Measurements from ENCODE around the gene LKAAEAR1.

Gene LKAAEAR1

DNA sequence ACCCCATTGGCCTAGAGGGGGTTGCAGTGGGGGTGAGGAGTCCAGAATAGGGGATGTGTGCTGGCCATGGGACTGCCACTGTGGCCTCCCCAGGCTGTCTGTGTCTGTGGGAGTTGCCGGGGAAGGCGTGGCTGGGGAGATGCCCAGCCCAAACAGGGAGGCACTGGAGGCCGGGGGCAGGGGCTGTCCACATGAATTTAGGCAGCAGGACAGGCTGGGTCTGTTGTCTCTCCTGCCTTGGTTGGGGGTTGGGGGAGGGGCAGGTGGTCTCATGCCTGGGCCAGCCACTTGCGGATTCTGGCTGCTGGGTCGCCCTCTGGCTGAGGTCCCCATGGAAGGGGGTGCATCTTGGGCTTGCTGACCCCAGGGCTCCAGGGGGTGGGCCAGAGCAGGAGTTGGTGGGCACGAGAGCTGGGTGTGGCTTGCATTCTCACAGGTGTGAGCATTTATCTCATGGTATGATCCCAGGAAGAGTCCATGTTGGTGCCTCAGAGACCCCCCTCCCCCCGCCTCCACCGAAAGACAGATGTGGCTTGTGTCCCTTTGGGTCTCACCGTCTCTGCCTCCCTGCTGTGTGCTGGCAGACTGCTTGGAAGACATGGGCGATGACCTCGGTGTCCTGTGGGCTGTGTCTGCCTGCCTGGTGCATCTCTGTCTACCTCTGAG is 38.7 kb downstream of the LKAAEAR1 start:
- peak; percentile 58 for DNase-seq (ENCODE audit: low read depth)
- TF ChIP-seq, protein P1, sequence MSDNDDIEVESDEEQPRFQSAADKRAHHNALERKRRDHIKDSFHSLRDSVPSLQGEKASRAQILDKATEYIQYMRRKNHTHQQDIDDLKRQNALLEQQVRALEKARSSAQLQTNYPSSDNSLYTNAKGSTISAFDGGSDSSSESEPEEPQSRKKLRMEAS (IDR thresholded peaks at IDR 0.05; ENCODE audit: low read depth, low read length) = no peak
- TF ChIP-seq MYC (IDR thresholded peaks at IDR 0.05; ENCODE audit: low read depth, low read length) (no peak), POLR2A (IDR thresholded peaks at IDR 0.05; ENCODE audit: extremely low read depth, insufficient read length) (no peak)
- TF ChIP-seq, protein P2, sequence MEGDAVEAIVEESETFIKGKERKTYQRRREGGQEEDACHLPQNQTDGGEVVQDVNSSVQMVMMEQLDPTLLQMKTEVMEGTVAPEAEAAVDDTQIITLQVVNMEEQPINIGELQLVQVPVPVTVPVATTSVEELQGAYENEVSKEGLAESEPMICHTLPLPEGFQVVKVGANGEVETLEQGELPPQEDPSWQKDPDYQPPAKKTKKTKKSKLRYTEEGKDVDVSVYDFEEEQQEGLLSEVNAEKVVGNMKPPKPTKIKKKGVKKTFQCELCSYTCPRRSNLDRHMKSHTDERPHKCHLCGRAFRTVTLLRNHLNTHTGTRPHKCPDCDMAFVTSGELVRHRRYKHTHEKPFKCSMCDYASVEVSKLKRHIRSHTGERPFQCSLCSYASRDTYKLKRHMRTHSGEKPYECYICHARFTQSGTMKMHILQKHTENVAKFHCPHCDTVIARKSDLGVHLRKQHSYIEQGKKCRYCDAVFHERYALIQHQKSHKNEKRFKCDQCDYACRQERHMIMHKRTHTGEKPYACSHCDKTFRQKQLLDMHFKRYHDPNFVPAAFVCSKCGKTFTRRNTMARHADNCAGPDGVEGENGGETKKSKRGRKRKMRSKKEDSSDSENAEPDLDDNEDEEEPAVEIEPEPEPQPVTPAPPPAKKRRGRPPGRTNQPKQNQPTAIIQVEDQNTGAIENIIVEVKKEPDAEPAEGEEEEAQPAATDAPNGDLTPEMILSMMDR (IDR thresholded peaks at IDR 0.05; ENCODE audit: low read depth, low read length) = no peak

DNA sequence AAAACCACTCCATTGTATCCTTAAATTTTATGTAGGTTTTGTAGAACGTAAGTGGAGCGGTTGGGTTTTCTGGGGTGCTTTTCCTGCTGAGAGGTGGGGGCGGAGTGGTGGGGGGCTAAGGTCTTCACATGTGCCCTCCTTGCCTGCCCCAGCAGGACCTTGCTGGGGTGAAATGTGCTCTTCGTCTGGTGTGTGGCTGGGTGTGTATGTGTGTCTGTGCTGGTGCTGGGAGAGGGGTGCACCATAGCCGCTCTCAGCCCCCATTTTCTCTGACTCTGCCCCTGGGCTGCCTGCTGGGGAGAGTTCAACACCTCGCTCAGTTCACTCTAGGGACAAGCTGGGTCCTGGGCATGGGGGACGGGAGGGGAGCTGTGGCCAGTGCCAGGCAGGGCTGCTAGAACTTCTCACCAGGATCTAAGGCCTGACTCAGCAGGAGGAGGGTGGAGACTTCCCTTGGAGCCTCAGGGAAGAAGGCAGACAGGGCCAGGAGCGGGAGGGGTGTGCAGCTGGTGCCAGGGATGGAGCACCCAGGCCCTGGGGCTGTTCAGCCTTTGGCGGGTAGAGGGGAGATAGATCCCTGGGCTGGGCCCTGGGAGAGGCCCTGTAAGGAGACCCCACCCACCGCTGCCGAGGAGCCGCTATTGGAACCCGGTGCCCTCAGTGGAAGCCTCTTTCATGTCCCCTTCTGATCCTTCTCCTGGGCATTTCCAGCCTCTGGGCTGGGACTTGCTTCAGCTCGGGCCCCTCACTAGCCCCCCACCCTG is 39.5 kb downstream of the LKAAEAR1 start:
- DNase-seq (ENCODE audit: low read depth) = no peak
- H3K4me3 ChIP-seq (ENCODE audit: low read depth, low read length) = no peak overlapping the region
- TF ChIP-seq, protein P1 (IDR thresholded peaks at IDR 0.05; ENCODE audit: low read depth, low read length) = no peak
- TF ChIP-seq MYC (IDR thresholded peaks at IDR 0.05; ENCODE audit: low read depth, low read length) (no peak), POLR2A (IDR thresholded peaks at IDR 0.05; ENCODE audit: extremely low read depth, insufficient read length) (no peak)
- TF ChIP-seq, protein P2 (IDR thresholded peaks at IDR 0.05; ENCODE audit: low read depth, low read length) = no peak

More for the DNA sequence above, 38.7 kb downstream of the LKAAEAR1 start:
- H3K4me3 ChIP-seq (ENCODE audit: low read depth, low read length) = no peak overlapping the region

DNA sequence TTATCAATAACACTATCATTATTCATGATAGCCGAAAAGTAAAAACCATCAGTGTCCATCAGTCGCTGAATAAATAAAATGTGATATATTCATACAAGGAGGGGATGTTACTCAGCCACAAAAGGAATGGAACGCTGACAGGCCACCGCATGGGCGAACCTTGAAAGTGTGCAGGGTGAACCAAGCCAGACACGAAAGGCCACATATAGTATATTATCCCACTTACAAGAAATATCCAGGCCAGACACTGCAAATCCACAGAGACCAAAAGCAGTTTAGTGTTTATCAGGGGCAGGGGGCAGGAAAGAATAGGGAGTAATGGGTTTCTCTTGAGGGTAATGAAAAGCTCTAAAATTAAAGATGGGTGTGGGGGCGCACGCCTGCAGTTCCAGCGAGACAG is 40.4 kb downstream of the LKAAEAR1 start:
- DNase-seq (ENCODE audit: low read depth) = no peak
- no peak for TF ChIP-seq MYC (IDR thresholded peaks at IDR 0.05; ENCODE audit: low read depth, low read length)
- TF ChIP-seq, protein P1 (IDR thresholded peaks at IDR 0.05; ENCODE audit: low read depth, low read length) = no peak
- TF ChIP-seq POLR2A (IDR thresholded peaks at IDR 0.05; ENCODE audit: extremely low read depth, insufficient read length) = no peak
- TF ChIP-seq, protein P2 (IDR thresholded peaks at IDR 0.05; ENCODE audit: low read depth, low read length) = no peak
- H3K4me3 ChIP-seq (ENCODE audit: low read depth, low read length) = no peak overlapping the region

DNA sequence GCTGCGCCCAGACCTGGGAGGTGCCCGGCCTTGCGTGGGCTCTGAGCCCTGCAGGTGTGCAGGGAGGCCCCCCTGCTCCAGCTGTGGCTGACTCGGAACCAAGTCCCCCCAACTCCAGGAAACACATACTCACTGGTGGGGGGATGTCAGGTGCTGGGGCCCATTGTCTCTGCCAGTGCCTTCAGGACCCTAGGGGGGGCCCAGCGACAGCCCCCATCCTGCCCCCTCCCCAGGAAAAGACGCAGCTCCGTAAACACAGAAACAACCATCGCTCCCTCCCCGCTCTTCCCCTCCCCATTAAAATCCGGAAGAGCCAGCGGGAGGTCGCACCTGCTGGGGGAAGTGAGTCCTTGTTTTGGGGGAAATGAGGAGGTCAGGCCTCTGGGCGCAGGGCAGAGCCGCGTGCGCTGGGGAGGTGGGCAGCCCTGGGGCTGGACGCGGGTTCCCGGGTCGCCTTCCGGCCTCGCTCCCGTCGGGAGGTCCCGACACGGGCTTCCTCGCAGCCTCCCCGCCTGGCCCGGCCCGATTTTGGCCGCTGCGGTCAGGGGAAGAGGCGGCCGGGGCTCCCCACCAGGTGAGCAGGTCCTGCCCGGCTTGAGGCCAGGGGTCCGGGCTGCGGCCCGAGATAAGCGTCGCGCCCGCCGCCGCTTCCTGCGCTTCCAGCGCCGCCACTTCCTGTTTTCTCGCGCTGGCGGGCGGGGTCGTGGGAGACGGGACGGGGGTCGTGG is 42.0 kb downstream of the LKAAEAR1 start:
- peak overlapping the region; percentile 25 for H3K4me3 ChIP-seq (ENCODE audit: low read depth, low read length)
- peak; percentile 72 for DNase-seq (ENCODE audit: low read depth)
- TF ChIP-seq POLR2A (IDR thresholded peaks at IDR 0.05; ENCODE audit: extremely low read depth, insufficient read length) = no peak
- TF ChIP-seq, protein P1 (IDR thresholded peaks at IDR 0.05; ENCODE audit: low read depth, low read length) = peak; percentile 40; the same call in 1 of the 2 replicates
- TF ChIP-seq, protein P2 (IDR thresholded peaks at IDR 0.05; ENCODE audit: low read depth, low read length) = no peak
- peak; percentile 46; the same call in 1 of the 2 replicates for TF ChIP-seq MYC (IDR thresholded peaks at IDR 0.05; ENCODE audit: low read depth, low read length)

DNA sequence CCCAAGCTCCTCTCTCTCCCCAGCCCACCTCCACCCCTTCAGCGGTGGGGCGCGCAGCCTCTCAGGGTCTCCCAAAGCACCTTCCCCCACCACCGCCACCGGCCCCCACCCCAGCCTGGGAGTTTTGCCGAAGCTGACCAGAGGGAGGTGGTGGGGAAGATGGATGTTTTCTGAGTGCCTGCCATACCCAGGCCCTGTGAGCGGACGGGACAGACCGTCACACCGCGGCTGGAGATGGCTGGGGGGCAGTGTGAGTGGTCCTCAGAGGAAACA is 42.5 kb downstream of the LKAAEAR1 start:
- no peak for DNase-seq (ENCODE audit: low read depth)
- TF ChIP-seq, protein P1 (IDR thresholded peaks at IDR 0.05; ENCODE audit: low read depth, low read length) = no peak
- TF ChIP-seq, protein P2 (IDR thresholded peaks at IDR 0.05; ENCODE audit: low read depth, low read length) = no peak
- H3K4me3 ChIP-seq (ENCODE audit: low read depth, low read length) = peak overlapping the region; percentile 25
